HG02763 (cell line): ENCODE results near the gene NRG3.
"Not testable (repeated sequence)": the region's sequence is repeated elsewhere in the genome, so short reads cannot be mapped to it uniquely, and the experiment has no call there.

ENCODE experiments used
- ATAC-seq: cut with Tn5 transposase; IDR thresholded peaks from one replicate; pipeline ENCODE4 v1.9.1; 2021; ENCODE audit warnings: mild to moderate bottlenecking, moderate library complexity; ENCODE audit not compliant: unreplicated experiment

Gene NRG3

GRCh38 chr10:81957976-81958375 is 83.0 kb downstream of the NRG3 start:
- no peak for ATAC-seq

DNA sequence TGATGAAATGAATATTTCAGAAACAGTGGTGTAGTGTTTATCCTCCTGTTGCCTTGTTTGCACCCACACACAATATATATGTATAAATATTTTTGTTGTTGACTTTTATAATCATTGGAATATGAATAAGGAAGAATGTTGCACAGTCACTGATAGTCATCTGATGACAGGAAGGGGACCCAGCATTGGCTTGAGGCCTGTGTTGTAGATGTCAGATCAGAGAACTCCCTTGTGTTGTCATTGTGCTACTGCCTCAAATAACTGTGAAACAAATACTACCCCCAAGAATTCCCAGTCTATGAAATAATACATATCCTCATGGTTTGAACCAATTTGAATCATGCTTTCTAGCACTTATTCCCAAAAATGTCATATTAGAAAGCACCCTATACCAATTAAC is 84.0 kb downstream of the NRG3 start:
- no peak for ATAC-seq

DNA sequence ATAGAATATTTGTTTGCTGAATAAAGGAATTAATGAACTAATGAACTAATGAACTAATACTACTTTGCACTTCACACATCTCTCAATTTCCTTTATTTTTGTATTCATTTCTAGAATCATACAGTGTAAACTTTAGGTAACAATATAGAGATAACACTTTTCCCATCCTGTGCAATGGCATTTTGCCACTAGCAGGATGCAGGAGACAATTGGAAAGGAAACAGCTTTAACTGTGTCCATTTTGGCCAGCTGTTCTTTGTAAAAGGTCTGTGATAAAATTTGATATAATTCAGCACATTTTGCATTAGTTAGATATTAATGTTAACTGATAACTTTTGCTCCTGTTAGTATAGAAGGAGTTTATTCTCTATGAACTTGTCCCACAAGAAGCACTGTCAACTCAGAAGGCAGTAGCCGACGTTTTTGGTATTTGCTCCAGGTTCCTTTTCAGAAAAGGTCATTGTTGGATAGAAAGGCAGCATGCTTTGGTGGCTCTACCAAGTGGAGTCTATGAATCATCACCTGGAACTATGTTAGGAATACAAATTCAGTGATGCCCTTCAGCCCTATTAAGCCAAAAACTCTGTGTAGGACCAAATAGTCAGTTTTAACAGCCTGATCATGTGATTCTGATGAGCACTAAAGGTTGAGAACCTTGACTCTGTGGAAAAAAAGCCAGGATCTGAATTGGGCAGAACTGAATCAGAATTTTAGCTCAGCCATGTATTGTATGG is 86.6 kb downstream of the NRG3 start:
- ATAC-seq = no peak

DNA sequence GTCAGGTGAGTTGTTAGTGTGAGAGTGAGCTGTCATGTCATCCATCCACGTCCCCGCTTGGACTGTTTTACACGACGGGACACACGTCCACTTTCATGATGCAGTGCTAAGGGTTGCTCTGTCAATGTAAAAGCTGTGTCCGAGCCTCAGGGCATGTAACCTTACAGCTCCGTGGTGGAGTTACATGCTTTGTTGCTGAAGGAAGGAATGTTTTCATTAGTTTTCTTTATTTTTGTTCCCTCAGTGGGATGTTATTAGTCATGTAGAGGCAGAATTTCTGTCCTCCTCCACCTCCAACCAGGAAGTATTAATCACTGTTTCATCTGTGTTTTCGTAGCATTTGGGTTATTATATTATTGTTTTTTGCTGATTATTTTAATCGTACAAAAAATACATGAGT is 88.6 kb downstream of the NRG3 start:
- no peak for ATAC-seq

GRCh38 chr10:81967716-81968115 is 92.7 kb downstream of the NRG3 start:
- no peak for ATAC-seq

GRCh38 chr10:81969136-81969535 is 94.1 kb downstream of the NRG3 start:
- ATAC-seq = no peak

GRCh38 chr10:81978238-81978637 is 103.2 kb downstream of the NRG3 start:
- no peak for ATAC-seq

- ATAC-seq = no peak
Observed at GRCh38 chr10:81981724-81982123, 106.7 kb downstream of the NRG3 start.

- ATAC-seq = no peak
Observed at GRCh38 chr10:81984428-81984827, 109.4 kb downstream of the NRG3 start.

DNA sequence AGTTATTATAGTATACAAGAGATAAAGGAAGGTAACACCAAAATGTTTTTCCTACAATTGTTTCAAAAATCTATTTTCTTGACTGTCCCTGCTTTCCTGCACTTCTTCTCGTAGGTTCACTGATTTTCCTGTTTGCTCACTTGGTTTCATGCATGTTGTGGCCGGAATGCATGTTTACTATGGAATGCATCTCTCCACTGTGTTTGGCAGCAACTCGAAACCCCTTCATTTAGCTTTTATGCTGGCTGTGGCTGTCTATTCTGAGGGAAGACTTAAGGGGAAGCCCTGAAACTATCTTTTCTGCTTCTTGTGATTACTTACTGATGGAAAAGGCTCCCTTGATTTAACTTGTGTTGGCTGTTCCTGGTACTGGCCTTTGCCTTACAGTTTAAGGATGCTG is 120.3 kb downstream of the NRG3 start:
- no peak for ATAC-seq

GRCh38 chr10:81996927-81997326 is 121.9 kb downstream of the NRG3 start:
- no peak for ATAC-seq

DNA sequence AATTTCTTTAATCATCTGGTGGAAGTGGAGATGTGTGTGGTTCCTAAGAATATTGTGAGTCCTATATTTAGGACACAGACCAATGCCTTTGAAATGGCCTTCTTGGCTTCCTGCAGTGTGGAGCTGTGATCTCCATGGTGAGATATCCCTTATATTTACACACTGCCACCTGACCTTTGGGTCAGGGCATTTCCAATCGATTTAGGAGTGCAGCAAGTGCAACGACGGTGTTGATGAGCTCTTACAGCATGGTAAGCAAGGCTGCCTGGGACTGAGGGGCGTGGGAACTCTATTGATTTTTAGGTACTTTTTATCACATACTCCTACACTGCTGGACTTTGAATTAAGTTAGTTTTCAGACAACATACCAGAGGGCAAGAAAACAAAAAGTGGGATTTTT is 146.0 kb downstream of the NRG3 start:
- no peak for ATAC-seq

DNA sequence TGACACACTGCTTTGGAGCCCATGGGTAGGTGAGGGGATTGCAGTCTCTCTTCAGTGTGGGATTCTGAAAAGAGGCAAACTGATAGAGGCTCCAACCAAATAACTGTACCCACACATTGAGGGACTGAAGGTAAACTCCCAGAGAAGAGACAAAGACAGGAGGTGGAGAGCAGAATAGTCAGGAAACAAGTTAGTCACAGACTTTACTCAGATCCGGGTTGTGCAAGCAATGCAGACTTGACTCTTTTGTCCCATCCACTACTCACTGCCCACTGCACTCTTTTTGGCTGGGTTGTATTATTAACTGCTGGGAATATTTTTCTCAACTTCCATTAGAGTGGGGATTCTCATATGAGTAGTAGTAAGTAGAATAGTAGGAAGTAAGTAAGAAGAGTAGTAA is 152.7 kb downstream of the NRG3 start:
- no peak for ATAC-seq

DNA sequence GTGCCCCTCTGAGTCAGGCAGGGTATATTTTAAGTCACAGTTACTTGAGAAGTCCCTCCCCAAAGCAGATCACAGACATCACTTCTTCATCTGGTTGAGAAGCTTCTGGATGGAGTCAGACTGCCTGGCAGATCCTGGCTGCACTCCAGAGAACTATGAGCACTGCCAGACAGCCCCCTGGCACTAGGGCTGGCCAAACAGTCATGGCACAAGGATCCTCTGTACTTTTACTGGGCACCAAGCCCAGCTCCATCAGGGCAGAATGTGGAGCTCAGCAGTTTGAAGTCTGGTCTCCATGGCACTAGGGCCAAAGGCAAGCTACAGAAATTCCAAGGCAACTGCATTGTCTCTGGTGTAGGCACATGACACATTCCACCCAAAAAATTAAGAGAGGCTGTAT is 162.1 kb downstream of the NRG3 start:
- no peak for ATAC-seq

DNA sequence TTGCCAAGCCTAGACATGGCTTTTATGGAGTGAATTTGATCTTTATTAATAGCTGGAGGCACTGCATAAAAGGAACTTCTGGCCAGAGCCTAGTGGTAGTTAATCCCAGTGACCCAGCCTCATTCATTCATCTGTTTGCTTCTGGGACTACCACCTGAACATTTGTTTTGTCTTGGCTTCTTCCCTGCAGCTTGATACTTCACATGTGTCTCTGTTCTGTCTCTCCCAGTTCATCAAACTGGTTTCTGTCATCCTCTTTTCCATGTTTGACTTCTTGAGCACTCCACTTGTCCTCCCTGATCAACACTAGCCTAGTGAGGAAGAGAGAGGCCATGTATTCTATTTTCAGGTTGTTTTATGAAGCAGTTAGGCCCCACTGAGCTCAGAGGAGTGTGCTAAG is 163.6 kb downstream of the NRG3 start:
- no peak for ATAC-seq

- ATAC-seq = no peak
Observed at GRCh38 chr10:82040336-82040735, 165.3 kb downstream of the NRG3 start.

DNA sequence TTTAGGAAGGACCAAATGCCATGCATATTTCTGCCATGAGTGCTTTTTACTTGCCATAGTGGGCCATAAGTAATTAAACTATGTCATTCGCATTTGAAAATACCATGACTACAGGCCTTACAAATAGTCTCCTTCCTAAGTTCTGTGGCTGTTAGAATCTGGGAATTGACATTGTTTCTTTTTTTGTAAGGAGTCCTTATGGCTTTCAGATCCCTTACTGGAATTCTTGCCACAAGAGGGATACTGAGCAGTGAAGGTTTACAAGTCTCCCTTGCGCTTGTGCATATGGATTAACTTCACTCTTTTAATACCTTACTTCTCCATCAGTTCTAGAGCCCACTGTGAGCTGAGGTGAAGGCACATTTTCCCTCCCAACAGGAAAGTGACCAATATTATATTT is 166.0 kb downstream of the NRG3 start:
- no peak for ATAC-seq

DNA sequence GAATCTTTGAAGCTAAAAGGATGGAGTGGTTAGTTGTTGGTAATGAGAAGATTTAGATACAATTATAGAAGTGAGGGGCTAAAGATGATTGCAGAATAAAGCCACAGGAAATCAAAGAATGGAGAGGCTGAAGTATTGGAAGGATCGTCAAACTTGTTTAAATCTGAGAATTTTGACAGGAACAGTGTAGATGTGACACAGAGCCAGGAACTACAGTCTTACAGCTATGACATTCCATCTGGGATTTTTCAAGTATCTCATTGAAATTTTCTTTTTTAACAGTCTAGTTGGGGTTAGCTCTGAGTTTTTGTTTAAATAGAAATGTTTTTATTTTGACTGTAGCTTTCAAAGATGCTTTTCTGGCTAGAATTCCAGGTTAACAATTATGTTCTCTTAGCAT is 181.4 kb downstream of the NRG3 start:
- no peak for ATAC-seq

DNA sequence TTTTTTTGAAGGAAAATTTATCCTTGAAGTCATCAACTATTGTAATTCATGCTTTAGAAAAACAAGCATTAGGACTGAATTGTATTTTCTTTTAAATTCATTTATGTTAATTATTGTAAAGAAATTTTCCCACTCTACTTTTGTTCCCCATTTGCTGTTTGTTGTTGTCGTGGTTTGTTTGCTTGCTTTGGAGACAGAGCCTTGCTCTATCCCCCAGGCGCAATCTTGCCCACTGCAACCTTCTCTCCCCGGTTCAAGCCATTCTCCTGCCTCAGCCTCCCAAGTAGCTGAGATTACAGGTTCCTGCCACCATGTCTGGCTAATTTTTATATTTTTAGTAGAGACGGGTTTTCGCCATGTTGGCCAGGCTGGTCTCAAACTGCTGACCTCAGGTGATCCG is 192.2 kb downstream of the NRG3 start:
- ATAC-seq = not testable (repeated sequence)

- ATAC-seq = no peak
Observed at GRCh38 chr10:82068501-82068900, 193.5 kb downstream of the NRG3 start.

DNA sequence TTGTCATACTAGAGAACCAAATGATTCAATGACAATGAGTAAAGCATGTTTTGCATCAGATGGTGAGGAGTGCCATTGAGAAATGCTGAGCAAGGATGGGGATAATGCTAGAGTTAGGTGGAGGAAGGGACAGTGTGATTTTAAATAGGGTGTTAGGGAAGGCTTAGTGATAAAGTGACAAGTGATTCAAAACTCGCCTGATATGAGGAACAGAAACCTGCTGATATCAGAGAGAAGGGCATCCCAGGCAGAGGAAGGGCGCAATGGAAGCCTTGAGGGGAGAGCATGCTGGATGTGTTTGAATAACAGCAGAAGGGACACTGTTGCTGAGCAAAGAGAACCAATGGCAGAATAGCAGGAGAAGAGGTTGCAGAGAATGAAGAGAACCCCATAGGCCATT is 196.2 kb downstream of the NRG3 start:
- ATAC-seq = no peak

DNA sequence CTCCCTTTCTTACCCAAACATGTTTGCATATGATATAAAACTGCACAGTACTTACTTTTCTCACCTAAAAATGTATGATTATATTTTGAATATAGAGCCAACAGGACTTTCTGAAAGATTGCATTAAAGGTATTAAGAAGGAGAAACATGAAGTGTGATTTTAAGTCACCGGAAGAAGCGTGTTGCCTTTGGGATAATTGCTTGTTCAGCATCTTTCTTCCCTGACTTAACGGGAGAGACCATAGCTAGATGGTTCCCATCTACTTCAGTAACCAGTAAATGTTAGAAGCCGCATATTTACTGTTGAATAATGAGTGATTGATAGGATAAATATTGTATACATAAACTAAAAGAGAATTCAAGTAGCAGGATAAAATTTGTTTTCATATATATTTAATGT is 197.1 kb downstream of the NRG3 start:
- no peak for ATAC-seq

DNA sequence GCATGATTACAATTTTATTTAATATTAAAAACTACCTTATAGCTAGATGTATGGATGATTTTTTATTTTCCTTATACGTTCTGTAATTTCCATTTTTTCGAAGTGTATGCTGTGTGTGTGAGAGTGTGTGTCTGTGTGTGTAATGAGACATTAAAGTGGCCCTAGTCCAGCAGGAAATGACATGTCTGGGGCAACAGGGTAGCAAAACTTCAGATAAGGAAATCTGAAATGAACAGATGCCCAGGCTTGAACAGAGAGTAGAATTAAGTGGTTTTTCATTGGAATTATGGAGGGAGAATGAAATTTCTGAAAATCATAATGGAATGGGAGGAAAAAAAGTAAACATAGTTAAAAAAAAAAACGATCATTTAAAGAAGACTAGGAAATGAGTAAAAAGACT is 200.6 kb downstream of the NRG3 start:
- no peak for ATAC-seq
